GM21447 (cell line): ENCODE data around the gene IQCE.
"Not testable (repeated sequence)": the region's sequence is repeated elsewhere in the genome, so short reads cannot be mapped to it uniquely, and the experiment has no call there.

Source experiments
- ATAC-seq: cut with Tn5 transposase; IDR thresholded peaks from one replicate; pipeline ENCODE4 v1.9.1; 2021; ENCODE audit not compliant: unreplicated experiment

IQCE gene

GRCh38 chr7:2521341-2521745 is 37.4 kb upstream of the IQCE start:
- no peak for ATAC-seq

GRCh38 chr7:2521952-2522591 is 36.7 kb upstream of the IQCE start:
- ATAC-seq = no peak

GRCh38 chr7:2522780-2523433 is 35.9 kb upstream of the IQCE start:
- ATAC-seq = no peak

- ATAC-seq = no peak
Measured at GRCh38 chr7:2523461-2523936, 35.3 kb upstream of the IQCE start.

- no peak for ATAC-seq
Measured at GRCh38 chr7:2523941-2524807, 34.6 kb upstream of the IQCE start.

- ATAC-seq = no peak
Measured at GRCh38 chr7:2524808-2525657, 33.7 kb upstream of the IQCE start.

GRCh38 chr7:2525658-2526630 is 32.8 kb upstream of the IQCE start:
- ATAC-seq = no peak

GRCh38 chr7:2526659-2527504 is 31.9 kb upstream of the IQCE start:
- ATAC-seq = no peak

- ATAC-seq = no peak
Measured at GRCh38 chr7:2527505-2528467, 31.0 kb upstream of the IQCE start.

- ATAC-seq = peak; percentile 6
Measured at GRCh38 chr7:2528481-2529095, 30.2 kb upstream of the IQCE start.

- ATAC-seq = peak; percentile 50
Measured at GRCh38 chr7:2529161-2530070, 29.4 kb upstream of the IQCE start.

GRCh38 chr7:2530071-2530987 is 28.4 kb upstream of the IQCE start:
- no peak for ATAC-seq

GRCh38 chr7:2530994-2531795 is 27.6 kb upstream of the IQCE start:
- not testable (repeated sequence) for ATAC-seq

- not testable (repeated sequence) for ATAC-seq
Measured at GRCh38 chr7:2531796-2532110, 27.0 kb upstream of the IQCE start.
